ENCODE results near the gene ADCK1. TPM values are rescaled to one million over a fixed set of nuclear protein-coding genes. Genes with fewer than 3 reads are reported as not detected.

The ADCK1 gene
- total and polyA plus RNA-seq, 2 donors (not counting 1 experiment from before 2014, with no cell fraction given): 10.6 to 18.3 TPM

DNA sequence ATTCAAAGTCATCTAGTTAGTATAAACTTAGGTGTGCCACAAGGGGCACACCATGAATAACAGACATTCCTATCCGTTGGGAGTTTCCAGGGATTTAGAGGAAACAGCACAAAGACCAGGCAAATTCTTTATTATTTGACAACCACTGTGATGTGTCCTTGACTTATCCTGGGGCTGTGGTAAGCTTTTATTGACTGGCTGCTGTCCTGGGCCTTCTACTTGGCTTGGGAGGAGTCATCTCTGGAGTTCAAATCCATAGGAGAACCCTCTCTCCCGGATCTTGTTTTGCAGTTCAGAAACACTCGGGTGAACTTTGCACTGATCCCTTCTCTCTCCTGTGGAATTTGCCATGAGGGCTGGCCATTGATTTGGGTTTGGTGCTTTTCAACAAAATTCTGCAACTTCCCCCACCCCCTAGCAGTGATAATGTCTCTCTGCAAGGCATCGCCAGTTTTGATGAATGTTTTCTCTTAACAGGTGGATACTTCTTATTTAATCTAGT lies 136.3 kb downstream of the ADCK1 start:
- Histone ChIP-seq H3K4me1 (ENCODE audit: control insufficient read depth in 2 of 2, insufficient read depth in 2 of 2, low read length in 2 of 2) (no peaks in the 10 kb centered on the region), H3K27ac (ENCODE audit: low read length in 2 of 2) (no peak overlapping the region), H2AFZ (ENCODE audit: insufficient read depth, low read depth, low read length, poor library complexity, severe bottlenecking) (no peak overlapping the region), H3K79me2 (ENCODE audit: control insufficient read depth, insufficient read depth, low read length) (no peaks in the 10 kb centered on the region), H3K9me3 (ENCODE audit: control extremely low read depth in 1 of 3, control insufficient read depth in 2 of 3, insufficient read depth in 1 of 3, low read length in 2 of 3) (peaks cover 2 to 32% (median 19%) of the 10 kb centered on the region in 3 donors), H3K27me3 (replicated peaks in 1 of 4; ENCODE audit: control extremely low read depth in 1 of 4, control insufficient read depth in 3 of 4, insufficient read depth in 4 of 4, low read length in 3 of 4) (no peaks in the 10 kb centered on the region), H3K4me2 (replicated peaks; ENCODE audit: low read depth, low read length, poor library complexity, severe bottlenecking) (no peak overlapping the region), H3K9ac (ENCODE audit: low read length) (no peak overlapping the region), H3K36me3 (replicated peaks in 1 of 2; ENCODE audit: control extremely low read depth in 1 of 2, control insufficient read depth in 1 of 2, extremely low read depth in 1 of 2, insufficient read depth in 2 of 2, low read length in 1 of 2) (peaks cover 0 to 17% of the 10 kb centered on the region in 2 experiments), H3K4me3 (ENCODE audit: control extremely low read depth in 1 of 5, extremely low read depth in 1 of 5, insufficient read depth in 1 of 5, low read depth in 2 of 5, low read length in 4 of 5) (no peak overlapping the region), H4K20me1 (ENCODE audit: control insufficient read depth, insufficient read depth, low read length, poor library complexity, severe bottlenecking) (no peaks in the 10 kb centered on the region)
- CTCF ChIA-PET: no interaction called here
- Mint-ChIP-seq H3K9me3 (ENCODE audit: insufficient read depth) (peaks cover 12% of the 10 kb centered on the region), H3K4me3 (no peak overlapping the region), H3K27ac (no peak overlapping the region), H3K27me3 (no peaks in the 10 kb centered on the region), H3K4me1 (no peaks in the 10 kb centered on the region)
- TF ChIP-seq EZH2 (IDR thresholded peaks at IDR 0.05; ENCODE audit: borderline replicate concordance, insufficient read depth, low read depth, low read length, poor library complexity, severe bottlenecking) (no peak), CTCF (IDR thresholded peaks at IDR 0.05) (no peak)
- POLR2A ChIA-PET: no interaction called here
- no peak for ATAC-seq (ENCODE audit: low read depth)
- no peak for DNase-seq
- 100% methylated on average over 1 of the region's 4 CpGs for WGBS (ENCODE audit: insufficient coverage)
- intact Hi-C loops (cut with micrococcal nuclease): no loop called here

DNA sequence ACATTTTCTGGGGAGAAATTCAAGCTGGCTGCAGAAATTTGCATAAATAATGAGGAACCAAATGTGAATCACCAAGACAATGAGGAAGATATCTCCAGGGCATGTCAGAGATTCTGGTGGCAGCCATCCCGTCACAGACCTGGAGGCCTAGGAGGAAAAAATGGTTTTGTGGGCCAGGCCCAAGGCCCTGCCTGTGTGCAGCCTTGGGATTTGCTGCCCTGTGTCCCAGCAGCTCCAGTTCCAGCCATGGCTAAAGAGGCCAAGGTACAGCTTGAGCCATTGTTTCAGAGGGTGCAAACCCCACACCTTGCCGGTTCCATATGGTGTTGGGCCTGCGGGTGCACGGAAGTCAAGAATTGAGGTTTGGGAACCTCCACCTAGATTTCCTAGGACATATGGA lies 147.5 kb downstream of the ADCK1 start:
- Histone ChIP-seq H3K79me2 (ENCODE audit: control insufficient read depth, insufficient read depth, low read length) (no peaks in the 10 kb centered on the region), H3K27ac (ENCODE audit: low read length in 2 of 2) (no peak overlapping the region), H2AFZ (ENCODE audit: insufficient read depth, low read depth, low read length, poor library complexity, severe bottlenecking) (no peak overlapping the region), H3K9me3 (ENCODE audit: control extremely low read depth in 1 of 3, control insufficient read depth in 2 of 3, insufficient read depth in 1 of 3, low read length in 2 of 3) (peaks cover 0 to 26% (median 0%) of the 10 kb centered on the region in 3 donors), H3K27me3 (replicated peaks in 1 of 4; ENCODE audit: control extremely low read depth in 1 of 4, control insufficient read depth in 3 of 4, insufficient read depth in 4 of 4, low read length in 3 of 4) (no peaks in the 10 kb centered on the region), H3K4me2 (replicated peaks; ENCODE audit: low read depth, low read length, poor library complexity, severe bottlenecking) (no peak overlapping the region), H3K4me3 (ENCODE audit: control extremely low read depth in 1 of 5, extremely low read depth in 1 of 5, insufficient read depth in 1 of 5, low read depth in 2 of 5, low read length in 4 of 5) (no peak overlapping the region), H3K36me3 (replicated peaks in 1 of 2; ENCODE audit: control extremely low read depth in 1 of 2, control insufficient read depth in 1 of 2, extremely low read depth in 1 of 2, insufficient read depth in 2 of 2, low read length in 1 of 2) (no peaks in the 10 kb centered on the region), H3K4me1 (ENCODE audit: control insufficient read depth in 2 of 2, insufficient read depth in 2 of 2, low read length in 2 of 2) (no peaks in the 10 kb centered on the region), H3K9ac (ENCODE audit: low read length) (no peak overlapping the region), H4K20me1 (ENCODE audit: control insufficient read depth, insufficient read depth, low read length, poor library complexity, severe bottlenecking) (no peaks in the 10 kb centered on the region)
- Mint-ChIP-seq H3K9me3 (ENCODE audit: insufficient read depth) (peaks cover 7% of the 10 kb centered on the region), H3K4me1 (no peaks in the 10 kb centered on the region), H3K4me3 (no peak overlapping the region), H3K27me3 (peaks cover under 1% of the 10 kb centered on the region), H3K27ac (no peak overlapping the region)
- no peak for TF ChIP-seq EZH2 (IDR thresholded peaks at IDR 0.05; ENCODE audit: borderline replicate concordance, insufficient read depth, low read depth, low read length, poor library complexity, severe bottlenecking)
- no peak for TF ChIP-seq CTCF (IDR thresholded peaks at IDR 0.05)
- ChIA-PET POLR2A (no interaction called here), CTCF (no interaction called here)
- 94% methylated on average over 1 of the region's 4 CpGs for WGBS (ENCODE audit: insufficient coverage)
- DNase-seq: no peak
- intact Hi-C loops (cut with micrococcal nuclease): no loop called here
- no peak for ATAC-seq (ENCODE audit: low read depth)

Data from B cell (primary cell).